ENCODE data around the gene FBXW12. TPM values are rescaled to one million over a fixed set of nuclear protein-coding genes. Genes with fewer than 3 reads are reported as not detected.

The FBXW12 gene
- total RNA-seq, 1 donor from 2014 or later, result not detected

DNA sequence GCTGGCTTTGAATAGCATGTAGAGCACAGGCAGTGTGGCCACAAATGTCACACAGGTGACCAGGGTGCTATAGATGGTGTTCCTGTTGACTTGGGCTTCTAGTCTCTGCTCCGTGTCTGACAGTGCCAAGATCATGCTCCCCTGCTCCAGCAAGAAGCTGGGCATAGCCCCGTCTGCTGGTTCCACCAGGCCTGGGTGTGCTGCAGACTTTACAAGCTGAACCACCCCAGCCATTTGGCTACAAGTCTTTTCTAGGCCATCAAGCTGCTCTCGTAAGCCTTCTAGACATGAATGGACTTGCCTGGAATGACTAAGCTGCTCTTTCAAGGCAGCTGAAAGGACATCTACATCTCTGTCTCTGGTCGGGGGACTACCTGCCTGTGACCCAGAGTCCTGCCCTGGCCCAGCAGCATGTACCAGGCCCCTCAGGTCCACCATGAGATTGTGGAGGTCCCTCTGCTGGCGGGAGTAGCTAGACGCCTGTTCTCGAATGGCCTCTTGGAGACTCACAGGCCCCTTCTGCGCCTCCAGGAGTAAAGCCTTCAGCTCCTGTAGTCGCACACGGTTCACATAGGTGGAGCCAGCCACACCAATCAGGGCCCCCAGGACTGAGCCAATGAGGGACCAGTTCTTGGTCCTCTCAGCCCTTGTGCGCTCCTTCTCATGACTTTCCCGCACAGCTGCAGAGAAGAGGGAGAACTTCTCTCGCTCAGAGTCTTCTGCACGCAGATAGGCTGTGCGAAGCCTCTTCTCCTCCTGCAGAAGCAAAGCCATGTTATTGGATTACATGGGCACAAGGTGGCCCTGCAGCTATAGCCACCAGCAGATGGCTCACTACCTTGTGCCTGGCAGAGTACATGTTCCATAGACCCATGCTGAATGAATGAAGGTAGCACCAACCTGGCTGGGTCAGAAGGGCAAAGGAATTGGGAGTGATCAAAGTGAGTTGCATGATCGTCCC is 60.7 kb downstream of the FBXW12 start:
- DNase-seq (ENCODE audit: low read depth), result peak; percentile 26

DNA sequence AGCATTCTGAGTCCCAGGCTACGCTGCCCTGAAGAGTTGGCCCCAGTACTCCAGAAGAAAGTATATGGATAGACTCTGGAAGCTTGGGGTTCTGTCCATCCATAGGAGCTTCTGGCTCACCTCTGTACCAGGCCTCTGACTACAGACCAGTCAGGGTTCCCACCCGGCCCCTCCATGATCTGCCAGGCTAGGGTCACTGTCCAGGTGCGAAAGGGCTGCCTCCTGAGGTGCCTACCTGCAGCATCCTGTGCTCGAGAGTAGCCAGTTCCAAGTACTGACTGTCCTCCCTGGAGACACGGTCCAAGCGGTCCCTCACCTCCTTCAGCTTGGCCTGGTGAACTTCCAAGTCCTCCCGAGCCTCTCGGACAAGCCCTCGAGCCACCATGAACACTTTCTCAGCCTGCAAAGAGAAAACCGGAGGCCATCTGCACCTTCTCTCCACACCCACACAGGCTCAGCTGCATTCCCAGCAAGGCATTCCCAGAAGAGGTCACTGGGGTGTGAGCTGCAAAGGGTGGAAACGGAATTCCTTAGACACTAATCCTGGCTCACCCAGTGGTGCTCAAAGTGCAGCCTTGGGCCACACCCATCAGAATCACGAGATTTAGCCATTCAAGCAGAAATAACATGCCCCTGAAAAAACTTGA is 61.6 kb downstream of the FBXW12 start:
- DNase-seq (ENCODE audit: low read depth), result peak; percentile 86

DNA sequence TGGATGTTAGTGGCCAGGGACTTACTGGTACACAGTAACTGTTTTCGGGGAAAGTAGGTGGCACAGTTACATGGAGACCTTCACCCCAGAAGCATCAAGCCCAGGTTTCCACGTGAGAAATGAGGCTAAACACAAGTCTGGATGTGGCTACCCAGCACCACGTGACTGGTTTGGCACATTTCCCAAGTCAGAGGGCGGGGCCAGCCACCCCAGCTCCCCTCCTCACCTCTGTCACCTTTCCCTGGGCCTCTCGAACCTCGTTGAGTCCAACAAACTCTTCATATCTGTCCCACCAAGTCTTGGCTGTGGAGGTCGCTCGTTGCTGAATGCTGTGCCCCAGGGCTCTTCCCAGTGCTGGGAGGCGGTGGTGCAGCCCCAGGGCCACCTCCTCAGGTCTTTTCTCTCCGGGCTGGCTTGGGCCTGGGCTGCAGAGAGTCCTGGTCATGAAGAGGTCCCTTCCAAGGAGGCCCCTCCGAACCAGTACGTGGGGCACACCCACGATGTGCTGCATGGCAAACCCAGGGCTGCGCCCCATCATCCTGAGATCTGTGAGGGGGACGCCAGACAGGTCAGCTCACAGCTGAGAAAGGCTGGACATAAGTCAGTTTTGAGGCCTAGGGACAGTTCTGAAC is 62.7 kb downstream of the FBXW12 start:
- no peak for DNase-seq (ENCODE audit: low read depth)

DNA sequence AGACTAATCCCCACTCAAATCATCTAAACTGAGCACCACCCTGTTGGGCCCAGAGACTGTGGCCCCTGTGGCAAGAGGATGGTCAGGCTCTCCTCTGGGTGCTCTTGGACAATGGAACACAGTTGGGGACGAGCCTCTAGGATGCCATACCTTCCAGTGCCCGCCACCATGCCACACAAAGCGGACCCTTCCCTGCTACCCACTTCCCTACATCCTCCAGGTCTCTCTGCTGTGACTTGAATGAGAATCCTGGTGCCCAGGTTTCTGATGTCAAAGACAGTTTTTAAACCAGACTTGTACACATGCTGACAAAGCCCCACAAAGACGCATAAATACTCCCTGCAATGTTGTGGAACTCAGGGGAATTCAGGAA is 63.2 kb downstream of the FBXW12 start:
- DNase-seq (ENCODE audit: low read depth), result no peak

DNA sequence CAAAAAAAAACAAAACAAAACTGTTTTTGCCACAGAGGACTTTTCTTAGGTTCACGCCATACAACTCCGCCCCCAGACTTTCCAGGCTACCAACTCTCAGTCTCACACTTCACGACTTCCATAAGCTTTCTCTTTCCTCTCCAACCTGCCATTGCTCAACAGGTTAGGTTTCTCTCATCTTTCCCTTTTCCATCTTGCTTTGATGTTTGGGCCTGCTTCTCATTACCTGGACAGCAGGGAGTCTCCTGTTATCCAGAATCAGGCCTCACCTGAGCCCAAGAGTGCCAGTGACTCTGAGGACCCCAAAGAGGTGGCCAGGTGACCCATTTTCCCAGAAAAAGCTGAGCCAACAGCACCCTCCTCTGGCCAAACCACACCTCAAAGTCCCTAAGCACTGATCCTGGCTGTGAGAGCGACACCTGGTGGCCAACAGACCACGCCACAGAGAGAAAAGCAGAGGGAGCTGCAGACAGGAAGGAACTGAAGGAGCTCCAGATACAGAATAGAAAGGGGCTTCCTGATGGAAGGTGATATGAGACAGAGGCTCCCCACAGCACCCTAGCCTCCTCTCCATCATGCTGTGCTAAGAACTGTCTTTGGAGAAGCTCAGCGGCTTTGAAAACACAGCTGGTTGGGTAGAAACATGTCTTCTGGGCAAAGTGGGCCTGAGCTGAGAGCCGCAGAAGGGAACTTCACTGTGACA is 63.9 kb downstream of the FBXW12 start:
- peak; percentile 85 for DNase-seq (ENCODE audit: low read depth)

DNA sequence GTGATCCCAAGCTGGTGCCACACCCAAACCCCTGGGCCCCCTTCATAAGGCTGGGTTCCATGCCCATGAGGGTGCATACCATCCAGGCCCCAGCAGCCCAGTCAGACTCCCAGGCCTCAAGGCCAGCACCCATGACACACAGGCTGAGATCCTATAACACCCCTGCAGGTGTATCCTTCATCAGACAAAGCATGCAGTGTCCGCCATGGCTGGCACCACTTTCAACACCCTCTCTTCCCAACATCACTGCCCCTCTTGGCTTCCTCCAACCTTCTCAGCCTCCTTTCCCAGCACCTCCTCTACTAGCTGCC is 64.4 kb downstream of the FBXW12 start:
- no peak for DNase-seq (ENCODE audit: low read depth)

DNA sequence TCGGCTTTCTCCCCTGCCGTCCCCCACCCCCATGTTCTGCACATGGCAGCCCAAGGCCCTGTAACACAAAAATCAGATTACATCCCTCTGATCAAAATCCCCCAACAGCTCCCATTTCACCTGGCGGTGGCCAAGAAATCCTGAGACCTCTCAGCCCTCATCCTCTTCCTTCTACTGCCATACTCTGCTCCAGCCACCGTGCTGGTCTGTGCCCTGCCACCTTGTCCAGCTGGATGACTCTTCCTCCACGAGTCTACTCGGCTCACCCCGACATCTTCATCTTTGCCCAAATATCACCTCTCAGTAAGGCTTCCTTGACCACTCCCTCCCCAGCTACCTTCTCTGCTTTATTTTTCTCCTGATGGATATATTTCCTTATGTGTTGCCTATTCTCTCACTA is 64.8 kb downstream of the FBXW12 start:
- DNase-seq (ENCODE audit: low read depth), result no peak

DNA sequence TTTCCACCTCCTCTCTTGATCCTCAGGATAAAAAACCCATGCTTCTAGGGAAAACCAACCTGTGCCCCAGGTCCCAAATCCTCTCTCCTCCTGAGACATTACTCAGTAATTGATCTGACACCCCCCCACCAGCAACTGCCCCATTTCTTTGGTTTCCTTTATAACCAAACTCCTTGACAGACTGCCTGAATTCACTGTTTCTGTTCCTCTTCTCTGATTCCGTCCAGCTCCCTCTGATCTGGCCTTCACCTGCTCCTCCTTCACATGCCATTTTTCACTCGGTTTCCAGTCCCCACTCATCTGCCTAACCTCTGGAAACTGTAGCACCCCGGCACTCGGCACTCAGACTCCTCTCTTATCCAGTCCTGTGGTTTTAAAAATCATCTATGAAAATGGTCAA is 65.8 kb downstream of the FBXW12 start:
- no peak for DNase-seq (ENCODE audit: low read depth)

DNA sequence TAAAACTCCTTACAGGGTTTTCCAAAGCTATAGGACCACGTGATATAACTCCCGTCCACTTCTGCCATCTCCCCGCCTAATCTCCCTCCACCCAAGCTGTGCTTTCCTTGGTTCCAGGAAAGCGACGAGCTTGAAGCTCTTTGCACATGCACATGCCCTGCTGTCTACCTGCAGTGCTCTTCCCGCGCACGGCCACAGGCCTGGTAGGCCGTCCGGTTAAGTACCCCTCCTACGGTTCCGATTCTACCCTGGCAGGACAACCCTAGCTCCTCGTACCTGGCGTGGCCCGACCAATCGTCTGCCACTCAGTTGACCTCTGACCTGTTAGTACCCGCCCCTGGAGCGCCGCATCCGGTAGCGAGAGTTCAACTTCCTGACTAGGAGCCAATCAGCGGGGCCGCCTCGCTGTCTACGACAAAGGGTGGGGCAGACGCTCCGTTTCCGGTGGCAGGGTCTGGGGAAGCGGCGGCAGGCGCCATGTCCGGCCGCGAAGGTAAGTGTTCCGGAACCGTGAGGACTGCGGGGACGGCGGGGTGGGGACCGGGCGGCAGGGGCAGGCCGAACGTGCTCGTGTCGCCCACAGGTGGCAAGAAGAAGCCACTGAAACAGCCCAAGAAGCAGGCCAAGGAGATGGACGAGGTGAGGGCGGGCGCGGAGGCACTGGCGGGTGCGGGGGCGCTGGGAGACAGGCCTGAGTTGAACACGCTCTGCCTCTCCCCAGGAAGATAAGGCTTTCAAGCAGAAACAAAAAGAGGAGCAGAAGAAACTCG is 68.0 kb downstream of the FBXW12 start, which contains the start of the genes CCDC51 and TMA7:
CCDC51 (minus strand) TSS at position 300 of the 770 bp plus-strand sequence. CDS start 4,991 bp downstream, outside the sequence.
TMA7 (plus strand) TSS at position 438 of the 770 bp plus-strand sequence; CDS start at position 478, 40 bp downstream.
- DNase-seq (ENCODE audit: low read depth), result peak; percentile 97

DNA sequence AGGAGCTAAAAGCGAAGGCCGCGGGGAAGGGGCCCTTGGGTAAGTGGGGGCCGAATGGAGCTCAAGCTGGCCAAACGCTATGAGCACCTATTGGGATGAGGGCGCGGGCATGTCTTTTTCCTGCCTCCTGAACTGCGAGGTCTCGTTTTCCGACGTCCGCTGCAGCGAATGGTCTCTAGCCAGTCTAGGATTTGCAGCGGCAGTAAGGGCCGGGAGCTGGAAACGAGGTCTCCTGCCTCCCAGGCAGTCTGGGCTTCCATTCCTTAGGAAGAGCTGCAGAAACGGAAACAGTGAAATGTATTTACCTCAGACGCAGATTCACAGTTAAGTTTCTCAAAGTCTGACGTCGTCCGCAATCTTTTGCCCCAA is 68.6 kb downstream of the FBXW12 start:
- no peak for DNase-seq (ENCODE audit: low read depth)

DNA sequence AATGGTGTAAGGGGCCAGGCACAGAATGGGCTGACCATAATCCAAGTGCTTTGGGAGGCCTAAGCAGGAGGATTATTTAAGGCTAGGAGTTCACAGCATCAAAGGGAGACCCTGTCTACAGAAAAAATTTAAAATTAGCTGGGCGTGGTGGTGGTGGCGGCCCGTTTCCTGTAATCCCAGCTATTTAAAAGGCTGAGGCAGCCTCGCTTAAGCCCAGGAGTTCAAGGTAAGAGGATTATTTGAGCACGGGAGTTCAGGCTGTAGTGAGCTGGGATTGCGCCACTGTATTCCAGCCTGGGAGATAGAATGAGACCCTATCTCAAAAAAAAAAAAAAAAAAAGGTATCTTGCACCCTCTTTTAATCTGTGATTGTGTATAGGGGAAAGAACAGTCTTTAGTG is 69.9 kb downstream of the FBXW12 start:
- no peak for DNase-seq (ENCODE audit: low read depth)

Other genes starting within 250 kb of the FBXW12 start
- gene CDC25A, start 183.8 kb upstream of the FBXW12 start, total RNA-seq, result 2.2 and 2.5 TPM in 2 replicates
- gene CAMP, start 148.7 kb upstream of the FBXW12 start, total RNA-seq, result not detected in 2 replicates
- 8.6 and 8.9 TPM in 2 replicates for gene ZNF589, start 131.1 kb upstream of the FBXW12 start, total RNA-seq
- gene NME6, start 70.9 kb upstream of the FBXW12 start, total RNA-seq, result 21.0 and 24.1 TPM in 2 replicates
- not detected in 2 replicates for gene SPINK8, start 38.6 kb upstream of the FBXW12 start, total RNA-seq
- gene PLXNB1, start 57.9 kb downstream of the FBXW12 start, total RNA-seq, result 59.2 and 75.7 TPM in 2 replicates
- 26.2 and 39.4 TPM in 2 replicates for gene CCDC51, start 67.9 kb downstream of the FBXW12 start, total RNA-seq
- 195 and 221 TPM in 2 replicates for gene TMA7, start 68.0 kb downstream of the FBXW12 start, total RNA-seq
- gene ATRIP, start 74.5 kb downstream of the FBXW12 start, total RNA-seq, result 7.8 and 10.4 TPM in 2 replicates
- gene SHISA5, start 132.0 kb downstream of the FBXW12 start, total RNA-seq, result 87.2 and 101 TPM in 2 replicates
- 7.0 and 8.1 TPM in 2 replicates for gene PFKFB4, start 184.6 kb downstream of the FBXW12 start, total RNA-seq
- gene UCN2, start 191.6 kb downstream of the FBXW12 start, total RNA-seq, result 0.11 and 0.31 TPM in 2 replicates
- gene COL7A1, start 223.1 kb downstream of the FBXW12 start, total RNA-seq, result 7.1 and 11.1 TPM in 2 replicates
- gene UQCRC1, start 237.4 kb downstream of the FBXW12 start, total RNA-seq, result 390 and 418 TPM in 2 replicates
- not detected in 2 replicates for gene TMEM89, start 249.6 kb downstream of the FBXW12 start, total RNA-seq

Data from myocyte (in vitro differentiated cells).